Measurements from ENCODE around the gene ZCCHC3. TPM values are rescaled to one million over a fixed set of nuclear protein-coding genes. Genes with fewer than 3 reads are reported as not detected.

The ZCCHC3 gene
- total RNA-seq, 4 donors from 2014 or later = 13.3 to 29.9 (median 19.7) TPM

Other genes with a start within 250 kb of the ZCCHC3 start
- gene DEFB125, start 209.9 kb upstream of the ZCCHC3 start, total RNA-seq = not detected
- not detected for gene DEFB126, start 155.0 kb upstream of the ZCCHC3 start, total RNA-seq
- not detected for gene DEFB127, start 140.1 kb upstream of the ZCCHC3 start, total RNA-seq
- not detected for gene DEFB128, start 107.9 kb upstream of the ZCCHC3 start, total RNA-seq
- not detected for gene DEFB129, start 70.3 kb upstream of the ZCCHC3 start, total RNA-seq
- not detected for gene DEFB132, start 39.8 kb upstream of the ZCCHC3 start, total RNA-seq
- 1 to 10 TPM; 1.7 to 2.6 (median 2.3) TPM for gene C20orf96, start 6.8 kb upstream of the ZCCHC3 start, total RNA-seq
- gene SOX12, start 28.0 kb downstream of the ZCCHC3 start, total RNA-seq = 10 to 100 TPM in 1 of 4 donors, 1 to 10 TPM in 3; 3.5 to 14.4 (median 7.2) TPM
- 10 to 100 TPM; 20.8 to 72.8 (median 48.9) TPM for gene NRSN2, start 49.5 kb downstream of the ZCCHC3 start, total RNA-seq
- gene TRIB3, start 83.2 kb downstream of the ZCCHC3 start, total RNA-seq = 1 to 10 TPM in 3 of 4 donors, under 1 TPM in 1; 0.83 to 6.8 (median 4.0) TPM
- gene RBCK1, start 110.7 kb downstream of the ZCCHC3 start, total RNA-seq = 10 to 100 TPM; 75.7 to 85.6 (median 80.7) TPM
- gene TBC1D20, start 165.0 kb downstream of the ZCCHC3 start, total RNA-seq = 10 to 100 TPM; 34.9 to 47.7 (median 41.7) TPM
- gene CSNK2A1, start 246.2 kb downstream of the ZCCHC3 start, total RNA-seq = 10 to 100 TPM; 41.5 to 69.5 (median 53.6) TPM

Measured in esophagus muscularis mucosa (tissue), 4 donors.